DND-41 (cell line): ENCODE measurements around the gene LRTM2.

Source experiments
- ATAC-seq: fragments of 200-7000 bp; cut with Tn5 transposase; 3 replicates; pipeline ENCODE4 v1.9.1; 2021; ENCODE audit warnings: low read depth; ENCODE audit not compliant: insufficient read depth
- DNase-seq: peaks from one replicate; pipeline ENCODE4 v3.0.0-alpha.2; 2020
- H2AFZ ChIP-seq: 2 replicates; pipeline ENCODE4 v1.6.0; 2012; ENCODE audit warnings: low read depth, low read length
- H3K27ac ChIP-seq: 2 replicates; pipeline ENCODE4 v1.5.1; 2012; ENCODE audit warnings: low read length, inconsistent platforms
- H3K27me3 ChIP-seq: fragments of 200-600 bp; sonication (generic); 2 replicates; pipeline ENCODE4 v1.6.0; 2012; ENCODE audit warnings: low read length, mild to moderate bottlenecking, inconsistent platforms; ENCODE audit not compliant: insufficient read depth, poor library complexity
- H3K36me3 ChIP-seq: 2 replicates; pipeline ENCODE4 v1.5.1; 2012; ENCODE audit warnings: low read length, inconsistent platforms; ENCODE audit not compliant: insufficient read depth
- H3K4me1 ChIP-seq: 2 replicates; pipeline ENCODE4 v1.5.1; 2012; ENCODE audit warnings: mild to moderate bottlenecking, low read length; ENCODE audit not compliant: insufficient read depth
- H3K4me2 ChIP-seq: 2 replicates; pipeline ENCODE4 v1.6.0; 2012; ENCODE audit warnings: mild to moderate bottlenecking, moderate library complexity, low read length, inconsistent platforms; ENCODE audit not compliant: insufficient read depth
- H3K4me3 ChIP-seq, 2 experiments: fragments of 200-600 bp in 1 of 2; shearing (Covaris generic) in 1 of 2; 2 replicates each; pipeline ENCODE4 v1.5.1; 2012 to 2016; ENCODE audit warnings: inconsistent platforms in 2 of 2, low read length in 2 of 2, mild to moderate bottlenecking in 2 of 2, low read depth in 1 of 2, moderate library complexity in 1 of 2
- H3K79me2 ChIP-seq: 2 replicates; pipeline ENCODE4 v1.6.0; 2012; ENCODE audit warnings: low read length, inconsistent platforms; ENCODE audit not compliant: insufficient read depth
- H3K9ac ChIP-seq: 2 replicates; pipeline ENCODE4 v1.6.0; 2012; ENCODE audit warnings: low read depth, mild to moderate bottlenecking, inconsistent platforms, low read length, moderate library complexity
- H3K9me3 ChIP-seq: 2 replicates; pipeline ENCODE4 v1.5.1; 2012; ENCODE audit warnings: low read length, moderate library complexity, mild to moderate bottlenecking, inconsistent platforms; ENCODE audit not compliant: insufficient read depth, severe bottlenecking
- H4K20me1 ChIP-seq: 2 replicates; pipeline ENCODE4 v1.6.0; 2012; ENCODE audit warnings: low read length; ENCODE audit not compliant: insufficient read depth
- EZH2 ChIP-seq: IDR thresholded peaks from 3 replicates; pipeline ENCODE4 v1.6.1; 2012; ENCODE audit warnings: borderline replicate concordance, low read depth, mild to moderate bottlenecking, moderate library complexity, low read length, inconsistent platforms; ENCODE audit not compliant: severe bottlenecking
- TF ChIP-seq, protein P1 (sequence below): IDR thresholded peaks from 2 replicates; pipeline ENCODE4 v1.5.1; 2012; ENCODE audit warnings: borderline replicate concordance, low read length, moderate library complexity, mild to moderate bottlenecking; ENCODE audit not compliant: poor library complexity, severe bottlenecking; ENCODE audit errors: extremely low read depth

LRTM2 gene

DNA sequence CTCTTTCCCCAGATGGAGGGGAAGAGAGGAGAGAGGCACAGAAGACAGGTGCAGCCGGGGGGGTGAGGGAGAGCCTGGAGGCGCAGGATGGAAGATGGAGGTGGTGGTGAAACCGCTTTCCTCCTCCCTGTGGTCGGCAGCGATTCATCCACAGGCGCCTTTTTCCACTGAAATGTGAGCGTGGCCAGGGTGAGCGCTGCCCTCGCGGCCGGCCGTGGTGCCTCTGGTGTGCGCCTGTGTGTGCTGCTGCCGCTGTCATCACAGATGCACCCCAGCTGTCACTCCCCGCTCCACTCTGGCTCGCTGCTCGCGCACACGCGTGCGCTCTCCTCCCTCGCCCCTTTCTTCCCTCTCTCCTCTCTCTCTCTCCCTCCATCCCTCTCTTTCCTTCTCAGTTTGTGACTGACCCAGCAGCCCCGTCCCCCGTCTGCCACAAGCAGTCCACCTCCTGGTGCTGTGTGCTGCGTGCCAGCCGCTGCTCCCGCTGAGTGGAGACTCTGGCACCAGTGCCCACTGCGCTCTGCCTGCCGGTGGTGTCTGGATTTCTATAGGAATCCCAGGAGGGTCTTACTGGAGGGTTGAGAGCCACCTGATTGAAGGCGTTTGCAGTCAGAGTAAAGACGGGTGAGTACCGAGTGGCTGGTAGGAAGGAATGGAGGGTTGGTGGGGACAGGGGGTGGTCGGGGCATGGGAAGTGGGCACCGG, at the start of gene LRTM2:
Gene LRTM2 (plus strand): TSS at position 375 of the 705 bp plus-strand sequence. CDS start 7,584 bp downstream, outside the sequence.
- no peak within 1 kb of the TSS for H3K27ac ChIP-seq
- H2AFZ ChIP-seq = no peak within 1 kb of the TSS
- peaks cover 45% of the 10 kb centered on the region for H3K27me3 ChIP-seq
- H3K79me2 ChIP-seq = no peaks in the 10 kb centered on the region
- H3K4me3 ChIP-seq = no peak within 1 kb of the TSS
- TF ChIP-seq EZH2 = no peak
- no peaks in the 10 kb centered on the region for H3K4me1 ChIP-seq
- no peaks in the 10 kb centered on the region for H3K36me3 ChIP-seq
- no peaks in the 10 kb centered on the region for H3K9me3 ChIP-seq
- peaks cover 8% of the 10 kb centered on the region for H4K20me1 ChIP-seq
- peak; percentile 47 for ATAC-seq
- no peak within 1 kb of the TSS for H3K4me2 ChIP-seq
- DNase-seq = no peak
- H3K9ac ChIP-seq = no peak within 1 kb of the TSS

DNA sequence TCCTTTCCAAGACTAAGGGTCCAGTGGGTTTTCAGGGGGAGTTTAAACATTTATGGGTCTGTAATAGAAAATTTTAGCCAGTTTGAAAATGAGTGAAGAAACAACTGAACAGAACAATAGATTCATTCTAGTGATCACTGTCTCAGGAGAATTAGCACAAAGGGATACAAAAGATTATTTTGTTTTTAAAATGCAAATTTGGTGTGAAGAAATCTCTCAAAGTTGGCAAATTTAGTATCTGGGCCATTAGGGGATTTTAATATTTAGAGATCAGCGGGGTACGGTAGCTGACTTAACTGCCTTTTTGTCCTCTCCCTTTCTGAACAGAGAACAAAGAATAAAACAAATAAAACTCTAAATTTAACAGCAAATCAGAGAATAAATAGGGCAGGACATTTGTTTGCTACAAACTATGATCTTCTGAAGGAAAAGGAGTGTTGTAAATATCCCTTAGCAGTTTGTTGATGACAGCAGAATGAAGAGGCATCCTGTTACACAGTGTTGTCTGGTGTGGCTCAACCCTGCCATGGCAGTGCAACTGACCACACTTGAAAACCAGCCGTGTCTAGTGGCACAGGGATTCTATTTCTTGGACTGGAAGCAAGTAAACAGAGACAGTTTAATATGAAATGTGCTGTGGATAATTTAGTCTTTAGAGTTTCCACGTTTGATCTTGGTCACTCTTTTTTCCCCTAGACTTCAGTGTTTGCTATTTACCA, 46.3 kb upstream of the LRTM2 start:
- ATAC-seq = no peak
- Histone ChIP-seq H3K4me2 (no peak overlapping the region), H3K27ac (no peak overlapping the region), H3K27me3 (no peaks in the 10 kb centered on the region), H3K9ac (no peak overlapping the region), H3K79me2 (peaks cover 41% of the 10 kb centered on the region; the same call in 1 of the 2 replicates), H3K4me1 (no peaks in the 10 kb centered on the region), H3K4me3 (no peak overlapping the region), H2AFZ (no peak overlapping the region), H4K20me1 (peaks cover 13% of the 10 kb centered on the region), H3K9me3 (no peaks in the 10 kb centered on the region), H3K36me3 (peaks cover 58% of the 10 kb centered on the region)
- no peak for DNase-seq
- no peak for TF ChIP-seq EZH2
- TF ChIP-seq, protein P1, sequence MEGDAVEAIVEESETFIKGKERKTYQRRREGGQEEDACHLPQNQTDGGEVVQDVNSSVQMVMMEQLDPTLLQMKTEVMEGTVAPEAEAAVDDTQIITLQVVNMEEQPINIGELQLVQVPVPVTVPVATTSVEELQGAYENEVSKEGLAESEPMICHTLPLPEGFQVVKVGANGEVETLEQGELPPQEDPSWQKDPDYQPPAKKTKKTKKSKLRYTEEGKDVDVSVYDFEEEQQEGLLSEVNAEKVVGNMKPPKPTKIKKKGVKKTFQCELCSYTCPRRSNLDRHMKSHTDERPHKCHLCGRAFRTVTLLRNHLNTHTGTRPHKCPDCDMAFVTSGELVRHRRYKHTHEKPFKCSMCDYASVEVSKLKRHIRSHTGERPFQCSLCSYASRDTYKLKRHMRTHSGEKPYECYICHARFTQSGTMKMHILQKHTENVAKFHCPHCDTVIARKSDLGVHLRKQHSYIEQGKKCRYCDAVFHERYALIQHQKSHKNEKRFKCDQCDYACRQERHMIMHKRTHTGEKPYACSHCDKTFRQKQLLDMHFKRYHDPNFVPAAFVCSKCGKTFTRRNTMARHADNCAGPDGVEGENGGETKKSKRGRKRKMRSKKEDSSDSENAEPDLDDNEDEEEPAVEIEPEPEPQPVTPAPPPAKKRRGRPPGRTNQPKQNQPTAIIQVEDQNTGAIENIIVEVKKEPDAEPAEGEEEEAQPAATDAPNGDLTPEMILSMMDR = no peak

DNA sequence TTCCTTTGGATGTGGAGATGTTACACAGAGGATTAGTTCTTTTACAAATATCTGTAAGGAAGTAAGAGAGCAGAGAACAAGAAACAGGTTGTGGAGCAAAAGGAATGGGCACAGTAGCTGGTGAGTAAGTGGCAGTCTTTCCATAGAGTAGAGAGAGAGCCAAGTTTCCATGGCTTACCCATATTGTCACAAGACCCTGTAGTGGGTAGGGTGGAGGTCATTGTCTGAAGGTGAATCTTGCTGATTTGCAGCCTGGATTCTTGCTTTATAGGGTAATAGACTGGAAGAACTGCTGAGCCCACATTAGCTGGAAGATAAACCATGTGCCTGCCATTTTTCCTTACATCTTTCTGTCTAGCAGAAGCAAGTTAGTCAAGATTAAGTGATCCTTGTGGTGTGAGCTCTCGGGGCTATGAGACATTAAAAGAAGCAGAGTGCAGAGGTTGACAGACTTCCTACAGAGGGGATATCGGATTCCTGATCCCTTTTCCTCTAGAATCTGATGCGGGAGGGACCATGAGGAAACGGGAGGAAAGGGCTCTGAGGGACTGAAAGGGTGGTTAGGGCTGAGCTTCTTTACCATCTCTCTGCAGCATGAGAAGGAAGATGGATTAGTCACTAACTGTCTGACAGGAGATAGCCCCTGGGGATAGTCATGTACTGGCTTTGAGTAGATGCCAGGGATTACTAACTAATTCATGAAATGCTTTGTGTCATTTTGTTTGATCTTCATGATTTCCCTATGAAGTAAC, 44.0 kb upstream of the LRTM2 start:
- no peak for ATAC-seq
- Histone ChIP-seq H3K4me3 (no peak overlapping the region), H3K36me3 (peaks cover 62% of the 10 kb centered on the region), H4K20me1 (peaks cover 10% of the 10 kb centered on the region), H3K27ac (no peak overlapping the region), H3K27me3 (no peaks in the 10 kb centered on the region), H3K4me2 (no peak overlapping the region), H3K9me3 (no peaks in the 10 kb centered on the region), H3K4me1 (no peaks in the 10 kb centered on the region), H3K79me2 (peaks cover 21% of the 10 kb centered on the region; the same call in 1 of the 2 replicates), H3K9ac (no peak overlapping the region), H2AFZ (no peak overlapping the region)
- DNase-seq = no peak
- TF ChIP-seq, protein P1 = no peak
- no peak for TF ChIP-seq EZH2

DNA sequence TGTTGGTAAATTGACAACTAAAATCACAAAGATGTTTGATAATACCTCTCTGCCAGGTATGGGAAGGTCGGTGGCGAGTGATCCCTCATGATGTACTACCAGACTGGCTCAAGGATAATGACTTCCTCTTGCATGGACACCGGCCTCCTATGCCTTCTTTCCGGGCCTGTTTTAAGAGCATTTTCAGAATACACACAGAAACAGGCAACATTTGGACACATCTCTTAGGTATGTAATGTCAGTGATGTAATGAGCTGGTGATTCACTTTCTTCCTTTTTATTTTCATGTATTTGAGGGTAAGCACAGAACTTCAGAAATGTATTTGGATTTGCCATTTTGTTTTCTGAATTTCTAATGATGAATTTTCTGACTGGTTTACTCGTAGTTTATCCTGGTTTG, 42.6 kb upstream of the LRTM2 start:
- H4K20me1 ChIP-seq = peaks cover 10% of the 10 kb centered on the region
- no peak overlapping the region for H3K9ac ChIP-seq
- H3K27ac ChIP-seq = no peak overlapping the region
- H3K79me2 ChIP-seq = peaks cover 13% of the 10 kb centered on the region; the same call in 1 of the 2 replicates
- no peak overlapping the region for H3K4me2 ChIP-seq
- no peaks in the 10 kb centered on the region for H3K4me1 ChIP-seq
- no peak for TF ChIP-seq EZH2
- TF ChIP-seq, protein P1 = no peak
- H2AFZ ChIP-seq = no peak overlapping the region
- no peaks in the 10 kb centered on the region for H3K9me3 ChIP-seq
- ATAC-seq (no peak), DNase-seq (no peak)
- H3K27me3 ChIP-seq = no peaks in the 10 kb centered on the region
- H3K4me3 ChIP-seq = no peak overlapping the region
- peaks cover 68% of the 10 kb centered on the region for H3K36me3 ChIP-seq
